Activated CD4-positive, CD25-positive, alpha-beta regulatory T cell treated with anti-CD3 and anti-CD28 coated beads, Interleukin-2, amount 50 U/mL, for 72 hours (primary cell): ENCODE data around the gene ZMIZ1.

ENCODE experiments used
- DNase-seq: peaks from one replicate; pipeline ENCODE4 v3.0.0; 2021

The ZMIZ1 gene

GRCh38 chr10:79239275-79239779 lies 170.6 kb downstream of the ZMIZ1 start:
- no peak for DNase-seq

DNA sequence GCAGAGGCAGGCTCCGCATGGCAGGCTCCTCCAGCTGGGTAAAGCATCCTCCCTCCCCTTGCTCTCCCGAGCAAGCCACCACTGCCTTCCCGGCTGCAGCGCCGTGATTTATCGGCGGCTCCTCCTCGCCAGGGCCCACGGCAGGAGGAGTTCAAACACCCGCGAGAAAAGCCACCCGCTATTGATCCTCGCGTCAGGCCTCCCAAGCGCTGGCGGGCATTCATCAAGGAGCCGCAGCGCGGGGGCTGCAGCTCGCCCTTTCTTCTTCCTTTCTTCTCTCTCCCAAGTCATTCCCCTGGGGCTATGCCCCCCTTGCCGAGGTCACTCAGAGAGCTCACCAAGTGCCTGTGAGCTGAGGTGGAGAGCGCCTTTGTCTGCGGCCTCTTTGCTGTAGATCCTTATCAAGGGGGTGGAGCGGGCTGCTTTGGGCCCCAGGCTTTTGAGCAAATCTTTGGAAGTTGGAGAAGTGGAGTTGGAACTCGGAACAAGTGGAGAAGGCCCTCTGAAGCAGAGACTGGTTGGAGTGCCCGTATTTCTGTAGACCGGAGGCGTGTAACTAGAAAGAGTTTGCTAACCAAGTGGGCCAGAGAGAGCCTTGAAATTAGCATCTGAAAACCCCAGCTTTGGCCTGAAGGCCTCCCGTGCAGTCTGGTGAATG lies 171.3 kb downstream of the ZMIZ1 start:
- DNase-seq: no peak

DNA sequence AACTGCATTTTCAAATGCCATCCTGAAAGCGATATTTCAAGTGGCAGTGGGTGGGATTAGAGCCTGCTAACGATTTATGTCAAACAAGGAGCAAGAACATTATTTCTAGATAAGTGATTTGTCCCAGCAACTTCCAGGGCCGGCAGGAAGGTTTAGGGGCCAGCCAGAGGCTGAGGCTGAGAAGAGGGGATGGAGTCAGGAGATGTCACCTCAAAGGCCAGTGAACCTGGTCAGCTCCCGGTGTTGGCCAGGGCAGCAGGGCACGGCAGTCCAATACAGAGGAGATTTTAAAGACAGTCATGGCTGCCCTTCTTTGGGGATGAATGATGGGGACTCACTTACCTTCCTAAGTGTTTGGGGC lies 172.8 kb downstream of the ZMIZ1 start:
- DNase-seq: no peak

- DNase-seq: peak; percentile 52
Measured at GRCh38 chr10:79241990-79242619, 173.3 kb downstream of the ZMIZ1 start.

DNA sequence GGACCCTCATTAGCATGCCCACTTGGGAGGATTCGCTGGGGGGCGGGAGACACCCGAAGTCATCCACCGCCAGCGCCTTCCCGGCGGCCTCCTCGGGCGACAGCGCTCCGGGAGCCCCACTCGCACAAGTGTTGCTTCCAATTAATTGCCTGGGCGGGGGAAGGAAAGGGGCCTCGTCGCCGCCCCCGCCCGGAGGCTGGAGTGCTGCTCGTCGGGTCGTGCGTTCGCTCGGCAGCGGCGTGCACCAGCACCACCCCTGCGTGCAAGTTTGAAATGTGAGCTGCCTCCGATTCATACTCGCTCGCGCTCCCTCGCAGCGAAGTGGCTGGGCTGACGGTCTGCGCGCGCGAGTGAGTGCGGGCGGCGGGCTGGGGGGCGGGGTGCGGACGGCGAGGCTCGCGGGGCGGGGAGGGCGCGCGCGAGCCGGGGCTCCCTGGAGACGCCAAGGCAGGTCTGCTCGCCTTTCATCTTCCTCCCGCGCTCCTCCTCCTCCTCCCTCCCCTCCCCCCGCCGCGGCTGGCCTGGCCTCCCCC lies 173.9 kb downstream of the ZMIZ1 start:
- peak; percentile 63 for DNase-seq

GRCh38 chr10:79243181-79244067 lies 174.7 kb downstream of the ZMIZ1 start:
- DNase-seq: peak; percentile 71

DNA sequence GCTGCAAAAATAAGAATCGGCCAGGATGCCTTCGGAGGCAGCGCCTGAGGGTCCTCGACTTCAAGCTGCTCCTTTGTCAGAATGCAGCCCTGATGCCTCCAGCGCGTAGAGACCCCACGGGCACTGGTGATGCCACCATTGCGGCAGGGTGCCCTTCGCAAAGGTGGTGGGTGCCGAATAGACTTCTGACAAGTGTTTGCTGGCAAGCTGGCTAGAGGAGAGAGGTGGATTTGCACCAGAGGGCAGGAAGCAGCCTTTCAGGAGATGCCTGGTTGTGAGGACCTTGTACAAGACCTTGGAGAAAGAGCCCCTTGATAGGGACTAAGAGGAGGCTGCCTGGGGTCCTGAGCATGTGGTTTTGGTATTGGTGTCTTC lies 175.3 kb downstream of the ZMIZ1 start:
- DNase-seq: no peak

GRCh38 chr10:79244841-79245504 lies 176.2 kb downstream of the ZMIZ1 start:
- DNase-seq: no peak

- DNase-seq: no peak
Measured at GRCh38 chr10:79245539-79246208, 176.9 kb downstream of the ZMIZ1 start.

DNA sequence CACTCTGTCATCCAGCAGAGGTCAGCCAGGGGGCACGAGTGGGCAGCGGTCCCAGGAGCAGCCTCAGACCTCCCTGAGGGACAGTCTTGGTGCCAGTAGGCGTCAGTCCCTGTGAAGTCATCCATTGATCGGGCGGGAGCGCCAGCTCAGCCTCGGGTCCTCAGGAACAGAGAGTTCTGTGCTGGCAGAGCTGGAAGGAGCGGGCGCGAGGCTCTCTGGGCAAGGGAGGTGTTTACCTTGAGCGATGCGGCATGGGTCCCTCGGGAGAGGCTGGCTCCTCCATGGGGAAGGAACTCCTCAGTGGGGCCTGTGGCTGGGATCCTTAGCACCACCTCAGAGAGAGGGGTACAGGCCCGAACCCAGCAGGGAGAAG lies 177.4 kb downstream of the ZMIZ1 start:
- no peak for DNase-seq

GRCh38 chr10:79246606-79247275 lies 178.0 kb downstream of the ZMIZ1 start:
- no peak for DNase-seq

- DNase-seq: no peak
Measured at GRCh38 chr10:79247373-79248137, 178.8 kb downstream of the ZMIZ1 start.

DNA sequence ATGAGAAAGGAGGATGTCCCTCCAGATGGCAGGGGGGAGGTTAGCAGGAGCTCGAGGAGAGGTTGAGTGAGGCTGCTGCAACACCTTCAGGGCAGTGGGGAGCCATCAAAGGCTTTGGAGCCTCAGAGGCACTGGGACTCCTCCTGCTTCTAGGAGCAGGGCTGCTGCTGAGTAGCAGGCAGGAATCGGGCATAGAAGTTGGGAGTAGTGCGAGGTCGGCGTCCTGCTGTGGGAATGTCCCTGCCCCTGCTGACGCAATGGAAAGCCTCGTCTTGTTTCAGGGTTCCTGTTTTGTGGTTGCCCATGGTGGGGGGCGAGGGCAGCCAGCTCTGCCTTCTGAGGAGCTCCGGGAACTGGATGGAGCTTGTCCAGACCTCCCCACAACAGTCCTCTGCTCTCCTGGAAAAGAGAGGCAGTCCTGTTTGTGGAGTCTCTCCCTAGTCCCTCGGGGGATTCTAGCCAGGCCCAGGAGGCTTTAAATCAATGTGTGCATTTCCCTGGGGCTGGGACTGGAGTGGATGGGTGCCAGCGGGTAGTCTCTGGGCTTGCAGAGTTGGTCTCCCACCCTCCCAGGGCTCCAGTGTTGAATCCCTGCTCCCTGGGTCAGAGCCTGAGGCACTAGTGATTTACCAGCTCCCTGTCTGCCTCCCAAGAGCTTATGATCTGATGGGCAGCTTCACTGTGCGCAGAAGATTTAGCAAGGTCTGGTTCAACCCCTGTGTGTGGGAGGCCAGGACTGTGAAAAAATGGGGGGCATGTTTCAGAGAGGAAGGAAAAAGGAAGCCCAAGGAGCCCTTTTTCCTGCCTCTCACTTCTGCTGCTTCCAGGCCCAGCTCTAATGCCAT lies 179.8 kb downstream of the ZMIZ1 start:
- no peak for DNase-seq

GRCh38 chr10:79249186-79250121 lies 180.7 kb downstream of the ZMIZ1 start:
- no peak for DNase-seq

DNA sequence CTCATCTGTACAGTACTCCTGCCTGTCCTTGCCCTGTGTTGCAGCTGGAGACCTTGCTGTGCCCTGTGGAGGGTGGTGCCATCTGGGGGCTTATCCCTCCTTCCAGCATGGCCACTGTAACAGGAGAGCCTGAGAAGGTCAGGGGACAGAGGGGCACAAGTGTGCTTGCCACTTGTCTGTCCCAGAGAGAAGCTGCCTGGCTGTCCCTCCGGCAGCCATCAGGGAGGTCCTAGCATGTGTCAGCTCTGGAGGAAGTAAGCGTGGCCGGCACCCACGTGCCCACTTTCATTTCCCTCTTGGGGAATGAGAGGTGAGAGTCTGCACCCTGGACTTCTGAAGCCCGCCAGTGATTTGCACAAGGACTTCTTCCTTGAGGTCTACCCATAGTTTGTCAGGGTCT lies 181.5 kb downstream of the ZMIZ1 start:
- DNase-seq: no peak

- DNase-seq: no peak
Measured at GRCh38 chr10:79252450-79252849, 183.7 kb downstream of the ZMIZ1 start.

DNA sequence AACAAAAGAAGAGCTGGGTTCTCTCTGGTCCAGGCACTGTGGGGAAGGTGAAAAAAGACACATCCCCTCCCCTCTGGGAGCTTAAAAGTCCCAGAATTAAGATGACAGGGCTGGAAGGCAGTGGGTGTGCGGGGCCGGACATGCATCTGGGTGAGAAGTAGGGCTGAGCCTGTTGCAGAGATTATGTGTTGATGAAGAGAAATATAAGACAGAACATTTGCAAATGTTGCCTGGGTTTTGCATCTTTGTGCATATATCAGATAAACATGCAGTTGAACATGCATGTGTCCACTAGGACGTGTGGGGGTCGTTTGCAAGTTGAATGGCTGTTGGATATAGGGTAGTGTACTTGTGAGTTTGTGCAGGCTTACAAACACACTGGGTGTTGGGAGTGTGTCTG lies 184.2 kb downstream of the ZMIZ1 start:
- DNase-seq: no peak

DNA sequence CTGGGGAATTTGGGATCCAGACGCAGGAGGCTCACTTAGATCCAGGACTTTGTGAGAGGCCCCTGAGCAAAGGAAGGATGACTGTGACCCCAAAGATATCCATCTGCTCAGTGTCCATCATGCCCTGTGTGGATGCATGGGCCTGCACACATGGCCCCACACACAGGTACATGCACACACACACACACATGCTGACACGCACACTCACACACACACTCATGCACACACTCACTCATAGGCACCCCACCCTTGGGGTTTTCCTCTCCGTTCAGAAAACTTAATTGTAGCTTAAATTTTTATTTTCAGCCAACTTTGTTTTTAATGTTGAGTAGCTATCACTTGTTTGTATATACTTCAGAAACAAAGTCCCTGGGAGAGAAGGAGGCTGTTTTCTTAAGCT lies 184.9 kb downstream of the ZMIZ1 start:
- no peak for DNase-seq
